Effector memory CD4-positive, alpha-beta T cell (primary cell): ENCODE measurements around the gene WBP2.
"Not testable (repeated sequence)": the region's sequence is repeated elsewhere in the genome, so short reads cannot be mapped to it uniquely, and the experiment has no call there.

ENCODE experiments used
- DNase-seq, 3 donors: peaks; one replicate each; pipeline ENCODE4 v3.0.0-alpha.2; 2020
- H3K27ac ChIP-seq: 2 replicates; pipeline ENCODE4 v1.7.0; 2013; ENCODE audit warnings: mild to moderate bottlenecking, low read length, moderate library complexity; ENCODE audit not compliant: insufficient read depth, poor library complexity, severe bottlenecking
- H3K27me3 ChIP-seq: replicated peaks from 2 replicates; pipeline ENCODE4 v1.7.0; 2013; ENCODE audit warnings: mild to moderate bottlenecking, low read length; ENCODE audit not compliant: insufficient read depth, control insufficient read depth, poor library complexity, severe bottlenecking
- H3K36me3 ChIP-seq: 2 replicates; pipeline ENCODE4 v1.7.0; 2013; ENCODE audit warnings: mild to moderate bottlenecking, low read length, moderate library complexity; ENCODE audit not compliant: control insufficient read depth, insufficient read depth
- H3K4me1 ChIP-seq: 2 replicates; pipeline ENCODE4 v1.7.0; 2013; ENCODE audit warnings: low read length, mild to moderate bottlenecking; ENCODE audit not compliant: control insufficient read depth, insufficient read depth, poor library complexity, severe bottlenecking
- H3K4me3 ChIP-seq: 2 replicates; pipeline ENCODE4 v1.7.0; 2013; ENCODE audit warnings: low read length, low read depth, mild to moderate bottlenecking; ENCODE audit not compliant: insufficient read depth, poor library complexity, severe bottlenecking
- H3K9me3 ChIP-seq: 2 replicates; pipeline ENCODE4 v1.7.0; 2013; ENCODE audit warnings: mild to moderate bottlenecking, low read length, moderate library complexity; ENCODE audit not compliant: control insufficient read depth

The WBP2 gene

GRCh38 chr17:75865404-75866188 is 10.5 kb upstream of the WBP2 start:
- not testable (repeated sequence) for H3K27ac ChIP-seq, H3K27me3 ChIP-seq, DNase-seq, H3K9me3 ChIP-seq, H3K36me3 ChIP-seq, H3K4me3 ChIP-seq
- peaks cover 16% of the 10 kb centered on the region for H3K4me1 ChIP-seq

- DNase-seq: peak in 1 of 3 donors; percentile 32
- not testable (repeated sequence) for H3K36me3 ChIP-seq, H3K9me3 ChIP-seq, H3K4me3 ChIP-seq, H3K27me3 ChIP-seq
- peaks cover 16% of the 10 kb centered on the region for H3K4me1 ChIP-seq
- peak overlapping the region; percentile 65 for H3K27ac ChIP-seq
Measured at GRCh38 chr17:75864887-75865286, 9.8 kb upstream of the WBP2 start.

- Histone ChIP-seq H3K36me3 (no peaks in the 10 kb centered on the region), H3K27ac (peak overlapping the region; percentile 65), H3K4me1 (peaks cover 16% of the 10 kb centered on the region), H3K9me3 (no peaks in the 10 kb centered on the region), H3K27me3 (no peaks in the 10 kb centered on the region), H3K4me3 (no peak overlapping the region)
- peak; percentile 27 to 36 (median 29) for DNase-seq
Measured at GRCh38 chr17:75864448-75864871, 9.3 kb upstream of the WBP2 start.

- H3K4me1 ChIP-seq: peaks cover 22% of the 10 kb centered on the region
- DNase-seq: no peak
- no peak overlapping the region for H3K4me3 ChIP-seq
- no peaks in the 10 kb centered on the region for H3K36me3 ChIP-seq
- no peaks in the 10 kb centered on the region for H3K9me3 ChIP-seq
- H3K27ac ChIP-seq: no peak overlapping the region
- H3K27me3 ChIP-seq: no peaks in the 10 kb centered on the region
Measured at GRCh38 chr17:75861927-75862317, 6.8 kb upstream of the WBP2 start.

GRCh38 chr17:75859358-75859757 is 4.2 kb upstream of the WBP2 start:
- H3K27ac ChIP-seq, H3K27me3 ChIP-seq, H3K9me3 ChIP-seq, H3K4me3 ChIP-seq, DNase-seq, H3K36me3 ChIP-seq: not testable (repeated sequence)
- H3K4me1 ChIP-seq: peaks cover 29% of the 10 kb centered on the region

- DNase-seq: no peak
- Histone ChIP-seq H3K27me3 (no peaks in the 10 kb centered on the region), H3K36me3 (peaks cover 6% of the 10 kb centered on the region), H3K4me1 (peaks cover 28% of the 10 kb centered on the region), H3K4me3 (peak overlapping the region; percentile 72), H3K27ac (peak overlapping the region; percentile 84), H3K9me3 (no peaks in the 10 kb centered on the region)
Measured at GRCh38 chr17:75856062-75856756, 1.1 kb upstream of the WBP2 start.

GRCh38 chr17:75854881-75855309 is 240 bp downstream of the WBP2 start:
- no peak for DNase-seq
- peak overlapping the region; percentile 81 for H3K27ac ChIP-seq
- H3K4me3 ChIP-seq: peak overlapping the region; percentile 65
- H3K36me3 ChIP-seq: peaks cover 19% of the 10 kb centered on the region
- H3K27me3 ChIP-seq: no peaks in the 10 kb centered on the region
- no peaks in the 10 kb centered on the region for H3K9me3 ChIP-seq
- H3K4me1 ChIP-seq: peaks cover 27% of the 10 kb centered on the region

- Histone ChIP-seq H3K9me3 (no peaks in the 10 kb centered on the region), H3K4me1 (peaks cover 26% of the 10 kb centered on the region), H3K27ac (peak overlapping the region; percentile 81), H3K27me3 (no peaks in the 10 kb centered on the region), H3K36me3 (peaks cover 26% of the 10 kb centered on the region), H3K4me3 (peak overlapping the region; percentile 65)
- no peak for DNase-seq
Measured at GRCh38 chr17:75854101-75854748, 910 bp downstream of the WBP2 start.

GRCh38 chr17:75853433-75853832 is 1.7 kb downstream of the WBP2 start:
- H3K27ac ChIP-seq: no peak overlapping the region
- no peak overlapping the region for H3K4me3 ChIP-seq
- H3K27me3 ChIP-seq: no peaks in the 10 kb centered on the region
- peaks cover 27% of the 10 kb centered on the region for H3K4me1 ChIP-seq
- no peak for DNase-seq
- no peaks in the 10 kb centered on the region for H3K9me3 ChIP-seq
- peaks cover 33% of the 10 kb centered on the region for H3K36me3 ChIP-seq

- peaks cover 24% of the 10 kb centered on the region for H3K4me1 ChIP-seq
- not testable (repeated sequence) for H3K9me3 ChIP-seq, DNase-seq, H3K27me3 ChIP-seq, H3K4me3 ChIP-seq, H3K27ac ChIP-seq
- peaks cover 51% of the 10 kb centered on the region for H3K36me3 ChIP-seq
Measured at GRCh38 chr17:75851693-75851991, 3.5 kb downstream of the WBP2 start.
